GM12878 (cell line): ENCODE measurements around the gene MAST1.

ENCODE experiments used
- BHLHE40 ChIP-seq, 2 experiments: fragments of 450-650 bp in 1 of 2; IDR thresholded peaks; 2 replicates each; pipeline ENCODE4 v1.6.1; 2011 to 2017; ENCODE audit warnings: low read depth in 2 of 2, borderline replicate concordance in 1 of 2, improper control_type of control experiment in 1 of 2, low read length in 1 of 2, mild to moderate bottlenecking in 1 of 2
- CTCF ChIP-seq, 3 experiments: IDR thresholded peaks in 2 of 3; conservative IDR thresholded peaks in 1 of 3; 2 replicates each; pipeline ENCODE4 v1.5.1; 2011; ENCODE audit warnings: low read depth in 3 of 3, low read length in 3 of 3, mild to moderate bottlenecking in 3 of 3, control low read depth in 2 of 3, moderate library complexity in 2 of 3, inconsistent platforms in 1 of 3, mixed read lengths in 1 of 3; ENCODE audit not compliant: control insufficient read depth in 2 of 3, insufficient read depth in 1 of 3; ENCODE audit errors: extremely low read depth in 1 of 3
- ELK1 ChIP-seq: IDR thresholded peaks from 2 replicates; pipeline ENCODE4 v1.6.1; 2012; ENCODE audit warnings: low read depth, low read length, improper control_type of control experiment
- EZH2 ChIP-seq: IDR thresholded peaks from 2 replicates; pipeline ENCODE4 v1.6.1; 2012; ENCODE audit warnings: low read depth, mild to moderate bottlenecking, control low read depth, inconsistent platforms, low read length, borderline replicate concordance; ENCODE audit not compliant: control insufficient read depth
- HCFC1 ChIP-seq: fragments of 150-350 bp; IDR thresholded peaks from 2 replicates; pipeline ENCODE4 v1.6.1; 2014; ENCODE audit warnings: low read length
- MXI1 ChIP-seq: fragments of 150-350 bp; IDR thresholded peaks from 2 replicates; pipeline ENCODE4 v1.6.1; 2011; ENCODE audit warnings: low read depth, mild to moderate bottlenecking, inconsistent platforms, low read length, improper control_type of control experiment
- MYC ChIP-seq: IDR thresholded peaks from 2 replicates; pipeline ENCODE4 v1.6.1; 2011; ENCODE audit warnings: mild to moderate bottlenecking, low read length, moderate library complexity, inconsistent platforms; ENCODE audit not compliant: insufficient read depth, insufficient replicate concordance, insufficient read length, severe bottlenecking
- NFIC ChIP-seq: IDR thresholded peaks from 2 replicates; pipeline ENCODE4 v1.6.1; 2012; ENCODE audit warnings: low read depth, mild to moderate bottlenecking, inconsistent platforms, low read length, moderate library complexity
- NRF1 ChIP-seq: conservative IDR thresholded peaks from 2 replicates; pipeline ENCODE4 v1.6.1; 2011; ENCODE audit warnings: mild to moderate bottlenecking, low read depth, low read length, improper control_type of control experiment
- POLR2AphosphoS5 ChIP-seq: IDR thresholded peaks from 2 replicates; pipeline ENCODE4 v1.6.1; 2011; ENCODE audit warnings: mild to moderate bottlenecking, low read length, inconsistent platforms
- SREBF1 ChIP-seq: IDR thresholded peaks from 2 replicates; pipeline ENCODE4 v1.6.1; 2012; ENCODE audit warnings: mild to moderate bottlenecking, low read length
- TAF1 ChIP-seq: IDR thresholded peaks from 2 replicates; pipeline ENCODE4 v1.6.1; 2011; ENCODE audit warnings: mild to moderate bottlenecking, low read depth, low read length, borderline replicate concordance

- TF ChIP-seq MYC (no peak), NRF1 (no peak), TAF1 (no peak), MXI1 (no peak), ELK1 (no peak), EZH2 (no peak), POLR2AphosphoS5 (no peak), NFIC (no peak), CTCF (IDR thresholded peaks at IDR 0.05 in 2 of 3, conservative IDR thresholded peaks at IDR 0.05 in 1 of 3; ENCODE audit: control insufficient read depth in 2 of 3, extremely low read depth in 1 of 3, insufficient read depth in 1 of 3, low read depth in 3 of 3, low read length in 3 of 3) (no peak), HCFC1 (no peak), SREBF1 (no peak), BHLHE40 (IDR thresholded peaks at IDR 0.05; ENCODE audit: borderline replicate concordance in 1 of 2, low read depth in 2 of 2, low read length in 1 of 2) (no peak)
Observed at GRCh38 chr19:12804051-12804450, 34.3 kb upstream of the MAST1 start.
